HG03025 (cell line): Measurements from ENCODE around the gene GPHN.
"Not testable (repeated sequence)": the region's sequence is repeated elsewhere in the genome, so short reads cannot be mapped to it uniquely, and the experiment has no call there.

Source experiments
- ATAC-seq: cut with Tn5 transposase; IDR thresholded peaks from one replicate; pipeline ENCODE4 v1.9.1; 2021; ENCODE audit warnings: mild to moderate bottlenecking, moderate library complexity; ENCODE audit not compliant: unreplicated experiment, low FRiP score

GPHN gene

GRCh38 chr14:66649498-66649897, 141.6 kb downstream of the GPHN start:
- no peak for ATAC-seq

DNA sequence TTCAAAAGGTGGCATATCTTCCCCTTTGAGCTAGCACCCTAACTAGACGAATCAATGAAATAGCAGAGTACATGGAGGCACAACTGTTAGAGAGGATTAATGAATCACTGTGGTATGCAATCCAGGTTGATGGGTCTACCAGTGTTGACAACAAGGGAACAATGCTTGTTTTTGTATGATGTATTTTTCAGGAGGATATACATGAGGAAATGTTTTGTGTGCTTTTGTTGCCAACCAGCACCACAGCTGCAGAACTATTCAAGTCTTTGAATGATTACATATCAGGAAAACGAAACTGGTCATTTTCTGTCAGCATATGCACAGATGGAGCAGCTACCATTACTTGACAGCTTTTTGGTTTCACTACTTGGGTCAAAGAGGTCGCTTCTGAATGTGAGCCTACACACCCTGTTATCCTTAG, 142.6 kb downstream of the GPHN start:
- no peak for ATAC-seq

GRCh38 chr14:66651536-66652220, 143.7 kb downstream of the GPHN start:
- ATAC-seq: no peak

DNA sequence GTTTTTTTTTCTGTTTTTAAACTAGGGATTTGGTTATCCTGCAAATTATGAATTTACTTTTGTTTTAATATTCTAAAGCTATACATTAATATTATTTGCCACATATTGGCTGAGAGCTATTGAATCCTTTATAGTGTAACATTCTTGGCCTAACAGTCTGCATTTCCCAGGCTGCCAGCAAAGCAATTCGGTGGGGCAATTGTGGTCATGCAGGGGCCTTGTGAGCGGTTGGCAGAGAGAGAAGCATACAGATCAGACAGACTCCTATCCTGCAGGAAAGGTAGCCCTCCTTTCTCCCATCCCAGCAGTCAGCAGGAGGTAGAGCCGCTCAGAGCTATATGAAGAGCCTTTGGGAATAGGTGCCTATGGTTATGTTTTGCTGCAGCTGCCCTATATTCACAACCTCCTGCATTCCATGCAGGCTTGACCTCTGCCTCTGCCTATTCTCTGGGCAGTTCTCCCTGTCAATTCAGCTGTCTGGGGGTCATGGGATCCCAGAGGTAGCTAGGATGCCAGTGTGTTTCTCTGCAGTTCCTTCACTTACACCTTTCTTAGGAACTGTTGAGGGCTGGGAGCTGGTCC, 144.7 kb downstream of the GPHN start:
- no peak for ATAC-seq

GRCh38 chr14:66657780-66658179, 149.8 kb downstream of the GPHN start:
- no peak for ATAC-seq

GRCh38 chr14:66662374-66662773, 154.4 kb downstream of the GPHN start:
- ATAC-seq: no peak

- ATAC-seq: no peak
Observed at GRCh38 chr14:66677780-66678179, 169.8 kb downstream of the GPHN start.

DNA sequence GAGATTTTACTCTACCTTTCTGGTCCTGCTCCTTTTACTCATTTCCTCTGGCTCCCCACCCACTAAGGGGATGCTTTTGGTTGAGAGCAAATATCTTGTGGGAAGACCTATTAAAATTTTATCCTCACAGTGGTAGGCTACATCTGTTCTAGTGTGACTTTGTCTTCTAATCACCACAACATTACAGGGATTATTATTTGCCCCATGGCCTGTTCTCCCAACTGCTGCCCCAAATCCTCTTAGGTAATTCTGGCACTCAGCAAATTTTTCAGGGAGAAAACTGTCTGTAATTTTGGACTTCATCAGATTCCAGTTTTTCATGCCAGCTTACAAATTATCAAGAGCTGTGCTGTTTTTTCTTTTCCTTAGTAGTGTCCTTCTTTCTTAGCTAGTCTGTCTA, 172.3 kb downstream of the GPHN start:
- no peak for ATAC-seq

- no peak for ATAC-seq
Observed at GRCh38 chr14:66696326-66696725, 188.4 kb downstream of the GPHN start.

- ATAC-seq: no peak
Observed at GRCh38 chr14:66698503-66698902, 190.6 kb downstream of the GPHN start.

DNA sequence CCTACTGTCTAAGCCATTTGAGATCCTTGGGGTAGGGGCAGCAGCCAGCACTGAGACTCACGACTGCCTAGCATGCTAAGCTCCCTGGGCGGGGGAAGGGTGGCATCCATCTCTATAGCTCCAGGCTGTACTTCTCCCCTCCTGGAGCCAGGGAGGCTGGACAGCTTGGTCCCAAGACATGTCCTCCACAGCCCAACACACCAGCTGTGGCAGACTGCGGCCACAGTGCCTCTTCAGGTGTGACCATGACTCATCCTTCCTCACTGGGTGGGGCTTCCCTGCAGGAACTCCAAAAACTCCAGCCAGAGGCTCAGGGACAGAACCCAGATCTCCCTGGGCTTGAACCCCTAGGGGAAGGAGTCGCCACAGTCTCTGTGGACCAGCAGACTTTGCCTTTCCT, 193.9 kb downstream of the GPHN start:
- no peak for ATAC-seq

DNA sequence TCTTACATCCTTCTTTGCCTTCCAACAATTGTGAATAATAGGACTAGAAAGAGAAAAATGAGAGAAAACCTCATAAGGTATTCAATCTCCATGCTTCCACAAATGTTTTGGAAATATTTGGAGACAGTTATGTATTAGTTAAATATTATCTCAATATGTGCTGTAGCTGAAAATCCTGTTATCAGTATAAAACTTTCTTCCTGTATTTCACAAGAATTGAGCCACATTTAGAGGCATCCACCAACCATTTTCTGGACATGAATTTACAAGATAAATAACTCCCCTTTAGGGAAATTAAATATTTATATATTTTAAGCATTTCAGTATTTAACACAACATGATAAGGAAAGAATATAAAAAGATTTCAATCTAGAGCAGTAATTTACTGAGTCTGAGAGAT, 200.3 kb downstream of the GPHN start:
- no peak for ATAC-seq

DNA sequence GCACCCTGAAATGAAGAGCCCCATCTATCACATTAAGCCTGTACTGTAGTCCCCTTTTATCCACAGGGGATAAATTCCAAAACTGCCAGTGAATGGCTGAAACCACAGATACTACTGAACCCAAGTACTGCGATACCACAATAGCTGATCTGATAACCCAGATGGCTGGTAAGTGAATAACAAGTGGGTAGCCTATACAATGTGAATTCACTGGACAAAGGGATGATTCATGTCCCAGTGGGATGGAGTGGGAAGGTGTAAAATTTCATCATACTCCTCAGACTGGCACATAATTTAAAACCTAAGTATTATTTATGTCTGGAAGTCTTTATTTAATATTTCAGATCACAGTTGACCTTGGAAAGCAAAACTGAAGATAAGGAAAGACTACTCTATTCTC, 201.3 kb downstream of the GPHN start:
- no peak for ATAC-seq

- not testable (repeated sequence) for ATAC-seq
Observed at GRCh38 chr14:66714291-66714690, 206.3 kb downstream of the GPHN start.

DNA sequence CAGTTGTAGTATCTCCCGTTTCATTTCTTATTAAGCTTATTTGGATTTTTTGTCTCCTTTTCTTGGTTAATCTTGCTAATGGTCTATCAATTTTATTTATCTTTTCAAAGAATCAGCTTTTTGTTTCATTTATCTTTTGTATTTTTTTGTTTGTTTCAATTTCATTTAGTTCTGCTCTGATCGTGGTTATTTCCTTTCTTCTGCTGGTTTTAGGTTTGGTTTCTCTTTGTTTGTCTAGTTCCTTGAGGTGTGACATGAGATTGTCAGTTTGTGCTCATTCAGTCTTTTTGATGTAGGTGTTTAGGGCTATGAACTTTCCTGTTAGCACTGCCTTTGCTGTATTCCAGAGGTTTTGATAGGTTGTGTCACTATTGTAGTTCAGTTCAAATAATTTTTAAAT, 207.4 kb downstream of the GPHN start:
- not testable (repeated sequence) for ATAC-seq

GRCh38 chr14:66716227-66716626, 208.3 kb downstream of the GPHN start:
- ATAC-seq: no peak

DNA sequence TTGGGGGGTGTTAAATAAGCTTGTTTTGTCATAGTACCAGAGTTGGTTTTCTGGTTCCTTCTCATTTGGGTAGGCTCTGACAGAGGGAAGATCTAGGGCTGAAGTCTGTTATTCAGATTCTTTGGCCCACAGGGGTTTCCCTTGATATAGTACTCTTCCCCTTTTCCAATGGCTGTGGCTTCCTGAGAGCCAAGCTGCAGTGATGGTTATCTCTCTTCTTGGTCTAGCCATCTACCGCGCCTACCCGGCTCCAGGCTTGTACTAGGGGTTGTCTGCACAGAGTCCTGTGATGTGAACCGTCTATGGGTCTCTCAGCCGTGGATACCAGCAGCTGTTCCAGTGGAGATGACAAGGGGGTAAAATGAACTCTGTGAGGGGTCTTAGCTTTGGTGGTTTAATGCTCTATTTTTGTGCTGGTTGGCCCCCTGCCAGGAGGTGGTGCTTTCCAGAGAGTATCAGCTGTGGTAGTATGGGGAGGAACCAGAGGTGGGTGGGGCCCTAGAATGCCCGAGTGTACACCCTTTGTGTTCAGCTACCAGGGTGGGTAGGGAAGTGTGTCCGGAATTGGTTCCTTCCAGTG, 209.7 kb downstream of the GPHN start:
- ATAC-seq: no peak

GRCh38 chr14:66724996-66725395, 217.0 kb downstream of the GPHN start:
- no peak for ATAC-seq

DNA sequence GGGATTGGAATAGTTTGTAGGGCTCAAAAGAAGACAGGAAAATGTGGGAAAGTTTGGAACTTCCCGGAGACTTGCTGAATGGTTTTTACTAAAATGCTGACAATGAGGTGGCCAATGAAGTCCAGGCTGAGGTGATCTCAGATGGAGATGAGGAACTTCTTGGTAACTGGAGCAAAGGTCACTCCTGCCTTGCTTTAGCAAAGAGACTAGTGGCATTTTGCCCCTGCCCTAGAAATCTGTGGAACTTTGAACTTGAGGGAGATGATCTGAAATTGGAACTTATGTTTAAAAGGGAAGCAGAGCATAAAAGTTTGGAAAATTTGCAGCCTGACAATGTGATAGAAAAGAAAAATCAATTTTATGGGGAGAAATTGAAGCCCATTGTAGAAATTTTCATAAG, 223.4 kb downstream of the GPHN start:
- ATAC-seq: not testable (repeated sequence)

GRCh38 chr14:66735853-66736252, 227.9 kb downstream of the GPHN start:
- ATAC-seq: no peak

DNA sequence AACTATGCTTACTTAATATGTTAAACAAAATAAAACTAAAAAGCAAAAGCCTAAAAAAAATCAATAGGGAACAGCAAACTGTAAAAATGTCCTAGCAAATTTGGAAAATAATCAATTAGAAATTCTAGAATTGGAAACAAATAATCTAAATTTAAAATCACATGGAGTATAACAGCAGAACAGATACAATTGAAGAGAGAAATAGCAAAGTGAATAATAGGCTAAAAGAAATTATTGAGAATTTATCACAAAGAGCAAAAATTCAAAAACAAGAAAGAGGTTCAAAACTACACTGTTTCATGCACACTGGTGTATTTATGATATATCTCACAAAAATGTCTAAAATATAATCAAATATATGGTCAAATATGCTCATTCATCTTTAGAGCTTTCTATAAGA, 231.9 kb downstream of the GPHN start:
- no peak for ATAC-seq

DNA sequence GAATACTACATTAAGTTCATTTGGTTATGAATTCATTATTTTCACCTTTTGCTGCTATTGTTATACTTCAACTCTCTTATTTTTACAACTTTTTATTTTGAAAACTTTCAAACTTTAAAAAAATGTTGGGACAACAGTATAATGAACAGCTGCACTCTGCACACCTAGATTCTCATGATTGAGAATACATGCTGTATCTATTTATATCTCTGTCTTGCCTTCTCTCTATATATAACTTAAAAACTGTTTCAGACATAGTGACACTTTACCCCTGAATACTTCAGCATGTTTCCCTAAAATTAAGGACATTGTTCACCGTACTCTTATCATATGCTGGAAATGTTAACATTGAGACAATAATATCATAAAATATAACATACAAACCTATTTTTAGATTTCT, 237.1 kb downstream of the GPHN start:
- ATAC-seq: no peak
